WTC11 (cell line): ENCODE data around the gene POU2F3. TPM values are rescaled to one million over a fixed set of nuclear protein-coding genes. Genes with fewer than 3 reads are reported as not detected.

ENCODE experiments used
- ATAC-seq: fragments of 200-7000 bp; cut with Tn5 transposase; 2 replicates; pipeline ENCODE4 v1.10.0; 2021; ENCODE audit warnings: mild to moderate bottlenecking, moderate library complexity
- CTCF ChIA-PET: fragments of 300-600 bp; sonication (Branson Sonifier 250); formaldehyde crosslinking; loops from one replicate; lab custom pipeline; 2021; ENCODE audit warnings: antibody characterized with exemption; lab: Charles Lee
- POLR2A ChIA-PET: fragments of 350-600 bp; sonication (Branson Sonifier 250); formaldehyde crosslinking; loops from one replicate; lab custom pipeline; 2021; ENCODE audit warnings: antibody characterized with exemption; lab: Charles Lee
- DNase-seq: peaks from one replicate; pipeline ENCODE4 v3.0.0; 2021; ENCODE audit warnings: low spot score
- H3K27ac Mint-ChIP-seq: 2 replicates; pipeline ENCODE4 v1.8.0; 2021; ENCODE audit warnings: mixed read lengths
- H3K27me3 Mint-ChIP-seq: 2 replicates; pipeline ENCODE4 v1.8.0; 2021; ENCODE audit warnings: low read depth, mild to moderate bottlenecking, moderate library complexity, mixed read lengths
- H3K36me3 Mint-ChIP-seq: 2 replicates; pipeline ENCODE4 v1.8.0; 2021; ENCODE audit warnings: mixed read lengths
- H3K4me1 Mint-ChIP-seq: 2 replicates; pipeline ENCODE4 v1.8.0; 2022; ENCODE audit warnings: mixed read lengths
- H3K4me3 Mint-ChIP-seq: 2 replicates; pipeline ENCODE4 v1.8.0; 2021; ENCODE audit warnings: mild to moderate bottlenecking, moderate library complexity, mixed read lengths
- H3K9me3 Mint-ChIP-seq: 2 replicates; pipeline ENCODE4 v1.8.0; 2021; ENCODE audit warnings: mixed read lengths
- AR ChIP-seq: fragments of 250-450 bp; sonication (Bioruptor Pico); IDR thresholded peaks from 2 replicates; pipeline ENCODE4 v1.9.0; 2021; ENCODE audit warnings: mild to moderate bottlenecking
- ATF1 ChIP-seq: sonication (generic); formaldehyde crosslinking; IDR thresholded peaks from 2 replicates; pipeline ENCODE4 v1.8.1; 2023; ENCODE audit warnings: mild to moderate bottlenecking, moderate library complexity, missing genetic modification reagents
- CBFB ChIP-seq: sonication (generic); formaldehyde crosslinking; IDR thresholded peaks from 2 replicates; pipeline ENCODE4 v1.8.1; 2022; ENCODE audit warnings: mild to moderate bottlenecking, low read depth, missing genetic modification reagents
- E2F1 ChIP-seq: sonication (generic); formaldehyde crosslinking; IDR thresholded peaks from 2 replicates; pipeline ENCODE4 v1.8.0; 2022; ENCODE audit warnings: mild to moderate bottlenecking, missing genetic modification reagents
- E2F5 ChIP-seq: sonication (generic); formaldehyde crosslinking; IDR thresholded peaks from 2 replicates; pipeline ENCODE4 v1.8.1; 2022; ENCODE audit warnings: mild to moderate bottlenecking, moderate library complexity, missing genetic modification reagents
- ELF4 ChIP-seq: sonication (generic); formaldehyde crosslinking; IDR thresholded peaks from 2 replicates; pipeline ENCODE4 v1.8.1; 2022; ENCODE audit warnings: low read depth, mild to moderate bottlenecking, moderate library complexity, missing genetic modification reagents
- EMX1 ChIP-seq: fragments of 250-450 bp; sonication (Bioruptor Pico); IDR thresholded peaks from 2 replicates; pipeline ENCODE4 v1.8.0; 2021; ENCODE audit warnings: mild to moderate bottlenecking
- ERG ChIP-seq: fragments of 250-450 bp; sonication (Bioruptor Pico); IDR thresholded peaks from 2 replicates; pipeline ENCODE4 v1.8.0; 2021; ENCODE audit warnings: mild to moderate bottlenecking
- ETV6 ChIP-seq: sonication (generic); formaldehyde crosslinking; IDR thresholded peaks from 2 replicates; pipeline ENCODE4 v1.8.1; 2022; ENCODE audit warnings: mild to moderate bottlenecking, missing genetic modification reagents
- GRHL2 ChIP-seq: fragments of 250-450 bp; sonication (Bioruptor Pico); IDR thresholded peaks from 2 replicates; pipeline ENCODE4 v1.8.0; 2022; ENCODE audit warnings: mild to moderate bottlenecking, moderate library complexity; ENCODE audit not compliant: insufficient replicate concordance, severe bottlenecking
- HMGA2 ChIP-seq: fragments of 250-450 bp; sonication (Bioruptor Pico); IDR thresholded peaks from 2 replicates; pipeline ENCODE4 v1.4.0; 2021; ENCODE audit warnings: mild to moderate bottlenecking, moderate library complexity
- HMGXB4 ChIP-seq: sonication (generic); formaldehyde crosslinking; IDR thresholded peaks from 2 replicates; pipeline ENCODE4 v1.8.1; 2023; ENCODE audit warnings: mild to moderate bottlenecking, moderate library complexity, missing genetic modification reagents
- MXD4 ChIP-seq: fragments of 250-450 bp; sonication (Bioruptor Pico); IDR thresholded peaks from 2 replicates; pipeline ENCODE4 v1.8.0; 2021; ENCODE audit warnings: mild to moderate bottlenecking, moderate library complexity, borderline replicate concordance
- NFYB ChIP-seq: sonication (generic); formaldehyde crosslinking; conservative IDR thresholded peaks from 2 replicates; pipeline ENCODE4 v1.8.0; 2022; ENCODE audit warnings: low read depth, missing genetic modification reagents
- NR1H2 ChIP-seq: sonication (generic); formaldehyde crosslinking; IDR thresholded peaks from 2 replicates; pipeline ENCODE4 v1.9.0; 2021; ENCODE audit warnings: mild to moderate bottlenecking, moderate library complexity, missing genetic modification reagents
- PRRX2 ChIP-seq: fragments of 250-450 bp; sonication (Bioruptor Pico); IDR thresholded peaks from 2 replicates; pipeline ENCODE4 v1.8.0; 2021; ENCODE audit warnings: mild to moderate bottlenecking
- RELA ChIP-seq: sonication (generic); formaldehyde crosslinking; IDR thresholded peaks from 2 replicates; pipeline ENCODE4 v1.8.1; 2022; ENCODE audit warnings: missing genetic modification reagents, mild to moderate bottlenecking, borderline replicate concordance
- SOX15 ChIP-seq: fragments of 250-450 bp; sonication (Bioruptor Pico); IDR thresholded peaks from 2 replicates; pipeline ENCODE4 v1.9.0; 2021; ENCODE audit warnings: mild to moderate bottlenecking
- ZBTB21 ChIP-seq: sonication (generic); formaldehyde crosslinking; IDR thresholded peaks from 2 replicates; pipeline ENCODE4 v1.8.1; 2023; ENCODE audit warnings: mild to moderate bottlenecking, missing genetic modification reagents, borderline replicate concordance
- ZNF138 ChIP-seq: sonication (generic); formaldehyde crosslinking; conservative IDR thresholded peaks from 2 replicates; pipeline ENCODE4 v1.8.1; 2022; ENCODE audit warnings: mild to moderate bottlenecking, moderate library complexity, missing genetic modification reagents
- ZNF263 ChIP-seq: sonication (generic); formaldehyde crosslinking; IDR thresholded peaks from 2 replicates; pipeline ENCODE4 v1.8.1; 2022; ENCODE audit warnings: low read depth, mild to moderate bottlenecking, moderate library complexity, missing genetic modification reagents
- ZNF423 ChIP-seq: fragments of 250-450 bp; sonication (Bioruptor Pico); IDR thresholded peaks from 2 replicates; pipeline ENCODE4 v2.1.2; 2022; ENCODE audit warnings: mild to moderate bottlenecking, moderate library complexity
- total RNA-seq: library from RNA; stranded (reverse); gene quantifications from 3 replicates; pipeline ENCODE4 v1.2.3, GENCODE V29; 2021
- TF ChIP-seq, protein P1 (sequence below): fragments of 250-450 bp; sonication (Bioruptor Pico); IDR thresholded peaks from 2 replicates; pipeline ENCODE4 v1.9.0; 2021; ENCODE audit warnings: mild to moderate bottlenecking
- TF ChIP-seq, protein P2 (sequence below): sonication (generic); formaldehyde crosslinking; IDR thresholded peaks from 2 replicates; pipeline ENCODE4 v1.8.0; 2023; ENCODE audit warnings: mild to moderate bottlenecking, missing genetic modification reagents

Gene POU2F3
- total RNA-seq, 1 experiment from 2014 or later, result 0.61 TPM

- Mint-ChIP-seq H3K27ac (no peak overlapping the region), H3K4me3 (no peak overlapping the region), H3K4me1 (peaks cover 15% of the 10 kb centered on the region), H3K9me3 (no peaks in the 10 kb centered on the region), H3K36me3 (no peaks in the 10 kb centered on the region), H3K27me3 (no peaks in the 10 kb centered on the region; the same call in 1 of the 2 replicates)
- ChIA-PET POLR2A (no interaction called here), CTCF (interaction anchor here (0.7 to 0.8 kb wide), 2 partner anchors 10 to 66 kb away, joined by 3 read pairs; no protein-coding TSS in a partner anchor)
- TF ChIP-seq HMGXB4 (CRISPR knock-in tag) (no peak), AR (CRISPR knock-in tag) (no peak), GRHL2 (CRISPR knock-in tag) (no peak), ZNF423 (no peak), RELA (CRISPR knock-in tag) (no peak), ATF1 (CRISPR knock-in tag) (no peak), ZNF263 (CRISPR knock-in tag) (no peak), ZBTB21 (CRISPR knock-in tag) (no peak), PRRX2 (CRISPR knock-in tag) (no peak), E2F5 (no peak), MXD4 (no peak), NR1H2 (CRISPR knock-in tag) (no peak), SOX15 (no peak), ZNF138 (CRISPR knock-in tag) (no peak), E2F1 (no peak), ETV6 (CRISPR knock-in tag) (no peak)
- DNase-seq (no peak), ATAC-seq (no peak)
These were observed 70.9 kb downstream of the POU2F3 start for GRCh38 chr11:120310870-120311269.

GRCh38 chr11:120314861-120315260, 74.9 kb downstream of the POU2F3 start:
- H3K27ac Mint-ChIP-seq, result no peak overlapping the region
- H3K4me3 Mint-ChIP-seq, result no peak overlapping the region
- no peak for DNase-seq
- CTCF ChIA-PET, result interaction anchor here (1.9 kb wide), 1 partner anchor 12 kb away, joined by 11 read pairs; no protein-coding TSS in a partner anchor
- POLR2A ChIA-PET, result no interaction called here
- no peaks in the 10 kb centered on the region for H3K9me3 Mint-ChIP-seq
- H3K4me1 Mint-ChIP-seq, result peaks cover 19% of the 10 kb centered on the region
- no peak for ATAC-seq
- H3K27me3 Mint-ChIP-seq, result peaks cover 2% of the 10 kb centered on the region; the same call in 1 of the 2 replicates
- H3K36me3 Mint-ChIP-seq, result no peaks in the 10 kb centered on the region
- TF ChIP-seq SOX15 (no peak), ERG (no peak), CBFB (CRISPR knock-in tag) (no peak), NFYB (no peak), MXD4 (no peak), HMGA2 (CRISPR knock-in tag) (no peak), ELF4 (no peak), E2F5 (no peak), EMX1 (CRISPR knock-in tag) (no peak)
- TF ChIP-seq, protein P1, sequence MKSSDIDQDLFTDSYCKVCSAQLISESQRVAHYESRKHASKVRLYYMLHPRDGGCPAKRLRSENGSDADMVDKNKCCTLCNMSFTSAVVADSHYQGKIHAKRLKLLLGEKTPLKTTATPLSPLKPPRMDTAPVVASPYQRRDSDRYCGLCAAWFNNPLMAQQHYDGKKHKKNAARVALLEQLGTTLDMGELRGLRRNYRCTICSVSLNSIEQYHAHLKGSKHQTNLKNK (CRISPR knock-in tag), result no peak
- TF ChIP-seq, protein P2, sequence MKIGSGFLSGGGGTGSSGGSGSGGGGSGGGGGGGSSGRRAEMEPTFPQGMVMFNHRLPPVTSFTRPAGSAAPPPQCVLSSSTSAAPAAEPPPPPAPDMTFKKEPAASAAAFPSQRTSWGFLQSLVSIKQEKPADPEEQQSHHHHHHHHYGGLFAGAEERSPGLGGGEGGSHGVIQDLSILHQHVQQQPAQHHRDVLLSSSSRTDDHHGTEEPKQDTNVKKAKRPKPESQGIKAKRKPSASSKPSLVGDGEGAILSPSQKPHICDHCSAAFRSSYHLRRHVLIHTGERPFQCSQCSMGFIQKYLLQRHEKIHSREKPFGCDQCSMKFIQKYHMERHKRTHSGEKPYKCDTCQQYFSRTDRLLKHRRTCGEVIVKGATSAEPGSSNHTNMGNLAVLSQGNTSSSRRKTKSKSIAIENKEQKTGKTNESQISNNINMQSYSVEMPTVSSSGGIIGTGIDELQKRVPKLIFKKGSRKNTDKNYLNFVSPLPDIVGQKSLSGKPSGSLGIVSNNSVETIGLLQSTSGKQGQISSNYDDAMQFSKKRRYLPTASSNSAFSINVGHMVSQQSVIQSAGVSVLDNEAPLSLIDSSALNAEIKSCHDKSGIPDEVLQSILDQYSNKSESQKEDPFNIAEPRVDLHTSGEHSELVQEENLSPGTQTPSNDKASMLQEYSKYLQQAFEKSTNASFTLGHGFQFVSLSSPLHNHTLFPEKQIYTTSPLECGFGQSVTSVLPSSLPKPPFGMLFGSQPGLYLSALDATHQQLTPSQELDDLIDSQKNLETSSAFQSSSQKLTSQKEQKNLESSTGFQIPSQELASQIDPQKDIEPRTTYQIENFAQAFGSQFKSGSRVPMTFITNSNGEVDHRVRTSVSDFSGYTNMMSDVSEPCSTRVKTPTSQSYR (CRISPR knock-in tag), result no peak
